ENCODE measurements around the gene ZFP2.

Gene ZFP2

DNA sequence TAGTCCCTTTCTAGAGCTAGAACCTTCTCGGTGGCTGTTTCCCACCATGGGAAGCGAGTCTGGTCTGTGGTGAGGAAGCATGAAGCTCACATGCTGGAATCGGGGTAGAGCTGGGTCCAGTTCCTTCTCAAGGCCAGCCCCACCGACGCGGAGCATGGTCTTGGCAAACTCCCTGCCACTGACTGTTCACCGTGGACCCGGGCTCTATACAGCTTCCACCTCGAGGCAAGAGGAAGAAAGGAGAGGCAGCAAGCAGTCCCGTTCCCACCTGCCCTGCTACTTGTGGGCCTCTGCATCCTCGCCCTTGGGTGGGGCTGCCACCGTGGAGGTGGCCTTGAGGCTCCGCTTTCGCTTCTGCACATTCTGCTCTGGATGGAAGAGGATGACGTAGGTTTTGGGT, 85.7 kb downstream of the ZFP2 start:
- DNase-seq (ENCODE audit: low read depth, low spot score): no peak
